GM13977 (cell line): Measurements from ENCODE around the gene FAM229B.

Experiments
- DNase-seq: peaks from one replicate; pipeline ENCODE4 v3.0.0; 2012; ENCODE audit warnings: low spot score
- CTCF ChIP-seq: IDR thresholded peaks from 2 replicates; pipeline ENCODE4 v1.5.1; 2012; ENCODE audit warnings: mild to moderate bottlenecking, control low read depth; ENCODE audit not compliant: insufficient read depth; ENCODE audit errors: extremely low read depth, missing control alignments
- in situ Hi-C: fragments of 300-500 bp; cut with MboI; formaldehyde crosslinking; loops from one replicate; pipeline ENCODE4 v1.12.0; 2022; ENCODE audit warnings: low sequenced_read_pairs, low pct_unique_long_range_greater_than_20kb, mixed read lengths, inconsistent platforms; ENCODE audit not compliant: unreplicated experiment

Gene FAM229B

GRCh38 chr6:112116221-112116620 lies 28.8 kb downstream of the FAM229B start:
- in situ Hi-C loops, result no loop called here
- no peak for DNase-seq
- no peak for TF ChIP-seq CTCF

- in situ Hi-C loops, result no loop called here
- no peak for DNase-seq
- TF ChIP-seq CTCF, result no peak
These were observed 30.2 kb downstream of the FAM229B start for GRCh38 chr6:112117554-112117953.

- in situ Hi-C loops, result no loop called here
- no peak for DNase-seq
- no peak for TF ChIP-seq CTCF
These were observed 30.6 kb downstream of the FAM229B start for GRCh38 chr6:112118034-112118433.

- in situ Hi-C loops, result no loop called here
- TF ChIP-seq CTCF, result no peak
- DNase-seq, result no peak
These were observed 35.4 kb downstream of the FAM229B start for GRCh38 chr6:112122756-112123155.

- in situ Hi-C loops, result no loop called here
- no peak for TF ChIP-seq CTCF
- DNase-seq, result no peak
These were observed 36.6 kb downstream of the FAM229B start for GRCh38 chr6:112123982-112124381.

- in situ Hi-C loops, result no loop called here
- no peak for DNase-seq
- no peak for TF ChIP-seq CTCF
These were observed 40.8 kb downstream of the FAM229B start for GRCh38 chr6:112128208-112128607.

- DNase-seq, result no peak
- TF ChIP-seq CTCF, result no peak
- in situ Hi-C loops, result no loop called here
These were observed 43.5 kb downstream of the FAM229B start for GRCh38 chr6:112130878-112131277.
